SIG-M5 (cell line): ENCODE measurements around the gene GPATCH4.
"Not testable (repeated sequence)": the region's sequence is repeated elsewhere in the genome, so short reads cannot be mapped to it uniquely, and the experiment has no call there.

Experiments
- DNase-seq: peaks from one replicate; lab custom pipeline; 2025; lab: John Stamatoyannopoulos, UW

Gene GPATCH4

DNA sequence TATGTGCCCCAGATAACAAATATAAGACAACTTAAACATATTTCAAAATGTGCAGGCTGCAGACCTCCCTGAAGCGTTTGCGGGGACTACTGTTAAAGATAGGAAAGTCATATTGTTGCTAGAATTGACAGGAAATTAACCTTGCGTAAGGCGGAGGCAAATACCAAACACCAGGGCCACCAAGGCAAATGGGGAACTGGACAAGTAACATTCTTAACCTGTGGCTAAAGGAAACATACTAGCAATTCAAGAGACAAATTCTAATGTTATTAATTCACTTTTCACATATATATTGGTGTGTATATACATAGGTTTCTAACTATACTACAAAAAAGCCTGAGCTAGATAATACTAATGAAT, 24.8 kb upstream of the GPATCH4 start:
- DNase-seq, result no peak

GRCh38 chr1:156625436-156626078, 24.3 kb upstream of the GPATCH4 start:
- no peak for DNase-seq

DNA sequence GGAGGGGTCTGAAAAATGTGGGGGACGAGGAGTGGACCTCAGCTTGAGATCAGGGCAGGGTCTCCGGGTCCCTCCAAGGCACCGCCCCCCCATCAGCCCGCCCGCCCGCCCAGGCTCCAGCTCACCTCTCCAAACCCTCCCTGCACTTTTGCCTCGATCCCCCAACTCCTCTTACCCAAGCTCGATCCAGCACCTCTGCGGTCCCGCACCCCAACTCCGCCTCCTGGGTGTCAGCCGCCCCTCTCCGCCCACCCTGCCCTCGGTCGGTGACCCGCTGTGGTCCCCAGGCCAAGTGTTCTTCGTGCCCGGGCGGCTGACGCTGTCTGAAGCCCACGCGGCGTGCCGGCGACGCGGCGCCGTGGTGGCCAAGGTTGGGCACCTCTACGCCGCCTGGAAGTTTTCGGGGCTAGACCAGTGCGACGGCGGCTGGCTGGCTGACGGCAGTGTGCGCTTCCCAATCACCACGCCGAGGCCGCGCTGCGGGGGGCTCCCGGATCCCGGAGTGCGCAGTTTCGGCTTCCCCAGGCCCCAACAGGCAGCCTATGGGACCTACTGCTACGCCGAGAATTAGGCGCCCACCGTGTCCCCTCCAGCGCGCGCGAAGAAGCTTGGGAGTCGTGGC, 23.6 kb upstream of the GPATCH4 start:
- DNase-seq, result no peak

GRCh38 chr1:156623946-156624813, 22.9 kb upstream of the GPATCH4 start:
- DNase-seq, result no peak

DNA sequence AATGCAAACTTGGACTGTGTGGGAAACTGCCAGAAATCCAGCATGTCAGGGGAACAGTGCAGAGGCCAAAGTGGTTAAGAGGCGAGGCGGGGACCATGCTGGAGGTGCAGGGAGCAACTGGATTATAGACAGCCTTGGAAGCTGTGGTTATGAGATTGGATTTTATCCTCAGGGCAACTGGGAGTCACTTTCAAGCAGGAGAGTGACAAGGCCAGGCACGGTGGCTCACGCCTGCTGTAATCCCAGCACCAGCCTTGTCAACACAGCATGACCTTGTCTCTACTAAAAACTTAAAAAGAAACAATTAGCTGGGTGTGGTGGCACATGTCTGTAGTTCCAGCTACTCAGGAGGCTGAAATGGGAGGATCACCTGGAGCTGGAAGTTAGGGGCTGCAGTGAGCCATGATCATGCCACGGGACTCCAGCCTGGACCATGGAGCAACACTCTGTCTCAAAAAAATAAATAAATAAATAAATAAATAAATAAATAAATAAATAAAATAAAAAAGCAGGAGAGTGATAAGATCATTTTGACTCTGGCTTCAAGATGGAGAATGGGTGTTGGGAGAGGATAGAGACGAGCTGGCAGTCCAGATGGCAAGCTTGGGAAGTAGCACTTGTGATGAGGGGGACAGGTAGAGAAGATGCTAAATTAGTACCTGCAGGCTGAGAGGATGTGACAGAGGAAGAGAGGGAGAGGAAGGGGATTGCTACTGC, 21.5 kb upstream of the GPATCH4 start:
- DNase-seq, result no peak

- DNase-seq, result no peak
These were observed 18.3 kb upstream of the GPATCH4 start for GRCh38 chr1:156619582-156619955.

GRCh38 chr1:156618853-156619581, 17.7 kb upstream of the GPATCH4 start, which contains the start of gene HAPLN2:
Gene HAPLN2 (plus strand): TSS chr1:156619415. CDS start chr1:156623491, 4,076 bp downstream.
- DNase-seq, result no peak

- DNase-seq, result no peak
These were observed 15.2 kb upstream of the GPATCH4 start for GRCh38 chr1:156616463-156616862.

DNA sequence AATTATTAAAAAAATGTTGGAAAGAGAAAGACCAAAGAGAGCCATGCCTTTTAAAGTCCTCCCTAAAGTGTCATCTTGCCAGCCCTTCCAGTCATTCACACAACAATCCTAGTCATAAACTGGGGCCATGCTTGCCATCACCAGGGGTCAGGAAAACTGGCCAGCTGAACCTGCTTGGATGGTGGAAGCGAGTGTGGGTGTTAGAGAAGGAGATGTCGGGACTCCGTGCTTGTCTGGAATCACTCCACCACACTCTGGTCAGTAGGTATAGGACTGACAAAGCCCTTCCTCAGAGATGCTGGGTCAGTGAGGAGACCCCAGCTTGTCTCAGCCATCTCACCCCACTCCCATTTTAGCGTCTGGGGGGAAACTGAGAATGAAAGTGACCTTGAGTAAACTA, 14.7 kb upstream of the GPATCH4 start:
- no peak for DNase-seq

DNA sequence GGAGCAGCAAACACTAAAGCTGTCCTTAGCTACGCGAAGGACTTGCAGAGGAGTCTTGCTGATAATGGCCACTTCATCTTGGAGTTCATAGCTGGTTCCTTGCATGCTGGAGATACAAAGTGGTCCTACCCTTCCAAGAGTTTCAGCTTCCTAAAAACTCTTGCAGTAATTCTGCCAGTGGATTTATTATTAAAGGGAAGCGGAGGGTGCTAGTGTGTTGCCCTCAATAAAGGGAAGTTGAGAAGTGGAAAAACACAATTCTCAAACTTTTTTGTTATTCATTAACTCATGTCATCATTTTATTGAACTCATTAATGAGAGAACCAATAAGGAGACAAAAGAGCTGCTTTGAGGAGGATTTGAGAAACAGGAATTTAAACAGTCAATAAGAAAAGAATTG, 11.4 kb upstream of the GPATCH4 start:
- no peak for DNase-seq

DNA sequence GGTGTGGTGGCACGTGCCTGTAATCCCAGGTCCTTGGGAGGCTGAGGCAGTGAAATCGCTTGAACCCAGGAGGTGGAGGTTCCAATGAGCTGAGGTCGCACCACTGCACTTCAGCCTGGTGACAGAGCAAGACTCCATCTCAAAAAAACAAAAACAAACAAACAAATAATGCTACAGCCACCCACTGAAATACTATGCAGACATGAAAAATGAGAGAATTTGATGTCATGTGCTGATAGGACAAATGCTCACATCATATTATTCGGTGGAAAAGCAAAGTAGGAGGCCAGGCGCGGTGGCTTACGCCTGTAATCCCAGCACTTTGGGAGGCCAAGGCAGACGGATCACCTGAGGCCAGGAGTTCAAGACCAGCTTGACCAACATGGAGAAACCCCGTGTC, 8.8 kb upstream of the GPATCH4 start:
- DNase-seq, result not testable (repeated sequence)

DNA sequence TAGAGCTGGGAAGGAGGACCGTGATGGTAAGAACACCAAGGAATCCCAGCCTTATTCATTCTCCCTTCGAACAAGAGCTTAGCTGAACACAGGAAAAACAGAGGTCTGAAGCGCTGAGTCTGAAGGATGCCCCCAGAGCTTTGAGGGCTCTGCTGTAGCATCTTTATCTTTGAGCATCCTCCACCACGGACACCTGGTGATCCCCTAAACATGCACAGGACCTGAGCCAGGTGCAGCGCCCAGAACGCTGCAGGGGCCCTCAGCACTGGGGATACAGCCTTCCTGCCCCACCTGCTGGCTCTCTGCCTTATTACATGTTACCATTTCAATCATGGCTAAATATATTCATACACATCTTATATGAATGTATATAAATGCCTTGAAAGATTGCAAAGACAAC, 7.7 kb upstream of the GPATCH4 start:
- no peak for DNase-seq

GRCh38 chr1:156608036-156608674, 6.9 kb upstream of the GPATCH4 start:
- DNase-seq, result peak; percentile 84

DNA sequence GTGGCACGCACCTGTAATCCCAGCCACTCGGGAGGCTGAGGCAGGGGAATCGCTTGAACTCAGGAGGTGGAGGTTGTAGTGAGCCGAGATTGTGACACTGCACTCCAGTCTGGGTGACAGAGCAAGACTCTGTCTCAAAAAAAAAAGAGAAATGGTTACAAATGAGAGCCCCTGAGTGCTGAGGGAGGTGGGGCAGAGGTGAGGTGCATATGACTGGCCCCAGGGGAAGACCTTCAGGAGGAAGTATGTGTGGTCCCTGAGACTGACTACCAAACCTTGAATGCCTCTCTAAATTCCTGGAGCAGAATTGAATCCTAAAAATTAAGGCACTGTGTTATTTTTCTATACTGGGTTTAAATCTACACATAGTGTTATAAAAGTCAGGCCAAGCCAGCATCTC, 6.1 kb upstream of the GPATCH4 start:
- not testable (repeated sequence) for DNase-seq

DNA sequence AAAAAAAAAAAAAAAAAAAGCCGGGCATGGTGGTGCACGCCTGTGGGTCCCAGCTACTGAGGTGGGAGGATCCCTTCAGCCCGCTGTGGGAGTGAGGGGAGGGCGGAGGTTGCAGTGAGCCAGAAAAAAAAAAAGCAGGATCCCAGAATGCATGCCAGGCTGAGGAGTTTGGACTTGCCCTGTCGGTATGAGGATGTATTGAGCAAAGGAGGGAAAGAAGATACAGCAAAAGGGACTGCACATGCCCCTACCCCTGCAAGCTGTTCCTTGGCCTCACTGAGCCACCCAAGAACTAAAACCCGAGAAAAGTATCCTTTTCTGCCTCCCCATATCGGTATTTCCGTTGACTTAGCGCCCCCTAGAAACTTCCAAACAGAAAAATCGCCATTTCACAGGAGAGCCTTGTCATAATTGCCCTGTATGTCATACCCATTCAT, 1.3 kb upstream of the GPATCH4 start:
- no peak for DNase-seq

DNA sequence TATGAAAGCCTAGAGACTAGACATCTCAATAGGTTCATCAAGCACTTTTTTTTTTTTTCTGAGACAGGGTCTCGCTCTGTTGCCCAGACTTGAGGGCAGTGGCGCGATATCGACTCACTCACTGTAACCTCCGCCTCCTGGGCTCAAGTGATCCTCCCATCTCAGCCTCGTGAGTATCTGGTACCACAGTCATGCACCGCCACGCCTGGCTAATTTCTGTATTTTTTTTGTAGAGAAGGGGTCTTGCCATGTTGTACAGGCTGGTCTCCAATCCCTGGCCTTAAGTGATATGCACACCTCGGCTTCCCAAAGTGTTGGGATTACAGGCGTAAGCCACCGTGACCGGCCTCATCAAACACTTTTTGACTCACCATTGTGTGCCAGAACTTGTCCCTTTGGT, 613 bp upstream of the GPATCH4 start:
- DNase-seq, result no peak

DNA sequence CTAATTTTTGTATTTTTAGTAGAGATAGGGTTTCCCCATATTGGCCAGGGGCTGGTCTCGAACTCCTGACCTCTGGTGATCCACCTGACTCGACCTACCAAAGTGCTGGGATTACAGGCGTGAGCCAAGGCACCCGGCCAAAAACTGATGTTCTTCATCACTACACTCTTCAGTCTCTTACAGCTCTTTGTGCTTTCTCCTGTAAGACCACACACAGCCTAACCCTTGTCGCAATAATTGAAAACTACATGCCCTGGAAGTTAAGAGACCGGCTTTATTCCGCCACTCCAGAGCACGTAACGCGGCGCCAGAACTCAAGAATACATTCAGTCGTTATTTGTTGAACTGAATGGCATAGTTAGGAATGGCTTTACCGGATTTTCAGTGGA, 552 bp downstream of the GPATCH4 start:
- no peak for DNase-seq

DNA sequence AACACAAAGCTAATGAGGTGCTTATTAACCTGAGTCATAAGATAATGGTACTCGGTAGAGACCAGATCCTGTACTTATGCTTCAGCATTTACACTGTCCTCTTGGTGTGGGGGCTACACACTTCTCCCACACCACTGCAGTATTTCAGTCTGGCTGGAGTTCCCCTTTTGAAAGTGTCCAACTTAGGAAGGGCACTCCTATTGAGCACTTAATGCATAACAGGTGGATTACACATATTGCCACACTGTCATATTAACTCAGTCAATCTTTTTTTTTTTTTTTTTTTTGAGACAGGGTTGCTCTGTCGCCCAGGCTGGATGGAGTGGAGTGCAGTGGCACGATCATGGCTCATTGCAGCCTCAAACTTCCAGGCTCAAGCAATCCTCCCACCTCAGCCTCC, 1.5 kb downstream of the GPATCH4 start:
- peak; percentile 62 for DNase-seq

GRCh38 chr1:156598731-156599432, 2.4 kb downstream of the GPATCH4 start:
- no peak for DNase-seq

DNA sequence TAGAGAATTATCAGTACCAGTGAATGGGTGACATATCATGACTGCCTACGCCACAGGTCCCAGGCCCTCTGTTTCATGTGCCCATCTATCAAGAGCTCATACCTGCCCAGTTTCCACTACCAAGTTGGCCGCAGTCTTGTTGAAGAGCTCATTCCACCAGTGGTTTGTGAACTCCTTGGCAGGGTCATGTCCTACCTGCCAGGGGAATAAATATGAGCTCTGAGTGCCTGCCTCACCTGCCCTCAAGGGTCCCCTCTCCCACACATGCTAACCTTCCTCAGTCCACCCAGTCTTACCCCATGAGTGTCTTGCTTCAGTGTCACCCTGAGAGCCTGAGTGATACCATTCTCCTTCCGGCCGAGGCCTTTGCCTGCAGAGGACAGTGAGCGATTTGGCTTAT, 3.2 kb downstream of the GPATCH4 start:
- no peak for DNase-seq

DNA sequence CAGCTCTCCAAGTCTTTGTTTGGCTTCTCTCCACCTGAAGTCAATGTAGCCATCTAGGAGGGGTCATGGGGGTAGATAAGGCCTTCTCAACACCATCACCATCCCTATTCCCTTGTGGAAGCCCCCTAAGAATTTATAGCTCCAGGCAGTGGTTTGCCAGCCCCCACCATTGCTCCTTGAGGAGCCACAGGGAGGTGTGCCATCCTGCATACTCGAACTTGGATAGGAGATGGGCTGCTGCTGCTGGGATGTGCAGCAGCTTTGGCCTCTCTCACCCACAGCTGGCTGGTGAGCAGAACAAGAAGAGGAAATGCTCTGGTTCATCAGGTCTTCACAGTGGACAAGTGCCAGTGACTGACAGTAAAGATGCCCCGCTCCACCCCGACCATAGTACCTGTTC, 4.9 kb downstream of the GPATCH4 start:
- DNase-seq, result no peak
